ENCODE data around the gene NWD2.

GRCh38 chr4:37279121-37279520, 34.6 kb downstream of the NWD2 start:
- TF ChIP-seq CTCF (IDR thresholded peaks at IDR 0.05; ENCODE audit: low read depth, low read length, poor library complexity, severe bottlenecking) (no peak), EZH2phosphoT487 (IDR thresholded peaks at IDR 0.05; ENCODE audit: borderline replicate concordance, low read length) (no peak)
